HG03139 (cell line): ENCODE data around the gene KCNT1.

Source experiments
- ATAC-seq: cut with Tn5 transposase; IDR thresholded peaks from one replicate; pipeline ENCODE4 v1.9.1; 2021; ENCODE audit not compliant: unreplicated experiment

Gene KCNT1

DNA sequence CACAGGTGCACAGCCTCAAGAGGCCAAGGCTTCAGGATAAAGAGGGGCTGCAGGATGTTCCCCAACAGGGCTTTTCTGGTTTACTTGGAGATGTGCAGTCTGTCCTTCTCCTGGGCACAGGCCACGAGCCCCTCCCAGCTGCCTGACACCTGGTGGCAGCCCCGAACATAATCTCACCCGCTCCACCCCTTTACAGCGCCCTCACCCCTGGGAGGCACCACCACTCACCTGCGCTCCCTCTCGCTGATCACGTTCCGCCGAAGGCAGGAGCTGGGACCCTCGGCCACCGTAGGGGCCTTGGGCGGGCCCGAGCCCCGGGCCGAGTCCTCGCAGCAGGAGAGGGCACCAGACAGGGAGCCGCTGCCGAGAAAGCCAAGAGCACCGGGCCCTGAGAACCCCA, 3.2 kb upstream of the KCNT1 start:
- no peak for ATAC-seq

DNA sequence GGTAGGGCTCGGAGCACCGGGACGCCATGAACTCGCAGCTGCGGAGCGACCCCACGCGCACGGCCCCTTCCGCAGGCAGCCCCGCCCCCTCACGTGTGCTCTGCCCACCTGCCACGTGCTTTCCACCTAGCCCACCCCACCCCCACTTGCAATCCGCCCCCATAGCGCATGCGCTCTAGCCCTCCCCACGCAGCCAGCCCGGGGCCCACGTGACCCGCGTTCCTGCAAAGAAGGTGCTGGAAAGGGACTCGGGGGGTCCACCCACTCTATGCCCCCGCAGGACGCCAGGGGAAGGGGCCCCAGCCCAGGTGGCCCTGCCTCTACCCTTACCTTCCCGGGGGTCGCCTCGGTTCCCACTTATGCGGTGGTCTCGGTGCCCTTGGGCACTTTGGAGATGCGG, 2.5 kb upstream of the KCNT1 start, which contains the start of gene SOHLH1:
TSS of gene SOHLH1 (minus strand) at position 42 of the 400 bp plus-strand sequence. CDS start at position 28, 14 bp downstream.
- no peak for ATAC-seq

DNA sequence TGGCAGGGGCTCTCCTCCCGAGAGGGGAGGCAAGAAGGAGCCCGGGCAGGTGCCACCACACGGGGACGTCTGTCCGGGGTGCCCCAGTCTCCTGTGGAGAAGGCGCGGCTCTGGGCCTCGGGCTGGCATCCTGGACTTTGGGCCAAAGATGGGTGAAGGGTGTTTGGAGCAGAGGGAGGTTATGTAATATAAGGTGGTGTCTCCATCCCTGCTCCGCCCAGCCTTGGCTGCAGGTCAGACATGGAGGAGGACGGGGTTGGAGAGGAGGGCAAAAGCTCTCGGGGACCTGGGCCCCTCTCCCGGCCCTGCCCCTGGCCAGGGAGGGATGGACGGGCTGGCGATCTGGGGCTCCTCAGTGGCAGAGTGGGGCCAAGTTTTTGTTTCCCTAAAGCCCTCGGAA, 1.5 kb upstream of the KCNT1 start:
- no peak for ATAC-seq

DNA sequence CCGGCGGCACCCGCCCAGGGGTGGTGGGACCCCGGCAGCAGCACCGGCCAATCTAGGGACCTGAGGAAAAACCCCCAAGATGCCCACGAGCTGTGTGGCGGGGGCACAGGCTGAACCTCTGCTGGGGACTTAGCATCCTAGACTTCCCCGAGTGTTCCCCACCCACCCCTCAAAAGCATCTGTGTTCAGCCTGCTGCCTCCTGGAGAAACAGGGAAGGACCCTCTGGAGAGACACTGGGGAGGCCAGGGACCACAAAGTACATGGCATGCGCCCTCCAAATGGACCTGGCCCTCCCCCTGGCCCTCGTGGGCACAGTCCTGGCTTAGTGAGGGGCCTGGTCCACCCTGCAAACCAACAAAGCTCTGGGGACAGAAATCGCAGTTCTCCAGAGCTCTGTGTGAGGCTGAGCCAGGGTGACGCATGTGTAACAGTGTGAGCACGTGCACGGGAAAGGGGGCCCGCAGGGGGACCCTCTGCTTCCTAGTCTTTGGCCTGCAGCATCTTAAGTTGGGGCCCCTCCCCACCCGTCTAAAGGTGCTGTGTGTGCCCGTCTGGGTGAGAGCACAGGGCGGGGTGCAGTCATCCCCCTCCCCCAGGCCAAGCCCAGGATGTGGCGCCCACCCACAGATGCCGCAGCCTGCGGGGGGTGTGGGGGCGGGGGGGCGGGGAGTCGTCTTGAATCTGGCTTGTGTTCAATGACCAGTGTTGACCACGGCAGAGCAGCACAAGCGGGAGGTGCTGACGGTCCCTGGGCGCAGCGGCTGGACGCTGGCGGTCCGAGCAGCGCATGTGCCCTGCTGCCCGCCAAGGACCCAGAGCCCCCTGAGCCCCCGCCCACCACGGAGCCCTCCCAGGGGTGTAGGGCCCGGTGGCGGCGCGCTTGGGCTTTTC, 672 bp upstream of the KCNT1 start:
- no peak for ATAC-seq

DNA sequence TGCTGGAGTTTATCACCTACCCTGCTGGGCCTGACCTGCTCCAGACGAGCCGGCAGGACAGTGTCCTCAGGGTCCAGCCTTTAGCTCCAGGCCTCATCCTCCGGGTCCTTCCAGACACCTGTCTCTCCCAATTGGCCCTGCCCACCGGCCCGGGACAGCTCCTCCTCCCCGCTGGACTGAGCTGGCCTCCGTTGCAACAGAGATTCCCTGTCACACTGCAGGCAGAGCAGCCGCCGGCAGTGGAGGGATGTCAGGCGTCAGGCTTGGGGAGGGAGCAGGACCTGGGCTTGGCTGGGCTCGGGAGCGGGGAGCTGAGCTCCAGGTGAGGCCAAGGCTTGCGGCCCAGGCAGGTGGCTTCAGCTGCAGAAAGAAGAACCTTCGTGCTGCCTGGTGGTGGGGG, 1.7 kb downstream of the KCNT1 start:
- ATAC-seq = no peak

DNA sequence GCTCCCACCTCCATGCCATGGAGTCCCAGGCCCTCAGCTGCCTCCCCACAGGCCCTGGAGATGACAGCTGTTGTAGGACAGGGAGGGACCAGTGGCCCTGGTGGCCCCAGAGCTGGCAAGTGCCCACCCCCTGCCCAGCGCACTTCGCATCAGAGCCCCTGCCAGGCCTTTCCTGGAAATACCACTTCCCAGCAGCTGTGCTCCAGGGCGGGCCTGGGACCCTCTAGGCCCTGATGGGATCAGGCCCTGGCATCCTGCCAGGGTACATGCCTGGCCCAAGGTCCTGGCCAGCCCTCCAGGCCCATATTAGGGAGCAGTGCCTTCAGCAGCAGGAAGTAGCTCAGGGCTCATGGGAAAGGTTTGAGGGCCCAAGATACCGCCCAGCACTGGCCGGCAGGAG, 2.5 kb downstream of the KCNT1 start:
- no peak for ATAC-seq

DNA sequence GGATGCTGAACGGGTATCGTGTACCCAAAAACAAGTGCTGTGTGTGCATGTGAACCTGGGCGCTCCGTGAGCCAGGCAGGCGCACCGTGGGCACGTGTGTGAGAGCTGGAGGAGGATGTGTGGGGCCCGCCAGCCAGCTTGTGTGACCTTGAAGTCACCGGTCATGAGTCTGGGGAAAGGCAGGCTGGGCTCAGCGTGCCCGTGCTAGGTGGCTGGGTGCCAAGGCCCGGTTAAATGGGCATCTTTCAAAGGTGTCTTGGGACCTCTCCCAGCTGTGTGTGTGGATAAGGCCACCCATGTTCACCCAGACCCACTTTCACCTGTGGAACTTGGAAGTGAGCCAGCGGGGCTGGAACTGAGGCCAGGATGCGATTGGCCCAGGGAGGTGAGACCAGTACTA, 3.4 kb downstream of the KCNT1 start:
- ATAC-seq = no peak

DNA sequence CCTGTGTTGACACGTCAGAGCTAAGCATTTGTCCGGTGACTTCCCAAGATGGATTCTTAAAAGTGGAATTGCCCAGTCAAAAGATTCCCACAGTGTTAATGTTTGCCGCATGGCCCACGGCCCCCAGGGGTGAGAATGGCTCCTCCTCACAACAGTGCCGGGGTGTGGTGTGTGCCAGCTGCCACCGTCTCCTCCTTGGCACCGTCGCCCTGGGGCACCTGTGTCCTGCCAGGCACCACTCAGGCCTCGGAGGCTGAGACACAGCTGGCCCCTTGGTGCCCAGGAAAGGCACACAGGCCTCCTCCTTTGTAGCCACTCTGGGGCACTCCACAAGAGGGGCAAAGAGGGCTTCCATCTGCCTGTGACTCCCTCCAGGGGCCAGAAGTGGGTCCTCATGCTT, 4.3 kb downstream of the KCNT1 start:
- no peak for ATAC-seq

DNA sequence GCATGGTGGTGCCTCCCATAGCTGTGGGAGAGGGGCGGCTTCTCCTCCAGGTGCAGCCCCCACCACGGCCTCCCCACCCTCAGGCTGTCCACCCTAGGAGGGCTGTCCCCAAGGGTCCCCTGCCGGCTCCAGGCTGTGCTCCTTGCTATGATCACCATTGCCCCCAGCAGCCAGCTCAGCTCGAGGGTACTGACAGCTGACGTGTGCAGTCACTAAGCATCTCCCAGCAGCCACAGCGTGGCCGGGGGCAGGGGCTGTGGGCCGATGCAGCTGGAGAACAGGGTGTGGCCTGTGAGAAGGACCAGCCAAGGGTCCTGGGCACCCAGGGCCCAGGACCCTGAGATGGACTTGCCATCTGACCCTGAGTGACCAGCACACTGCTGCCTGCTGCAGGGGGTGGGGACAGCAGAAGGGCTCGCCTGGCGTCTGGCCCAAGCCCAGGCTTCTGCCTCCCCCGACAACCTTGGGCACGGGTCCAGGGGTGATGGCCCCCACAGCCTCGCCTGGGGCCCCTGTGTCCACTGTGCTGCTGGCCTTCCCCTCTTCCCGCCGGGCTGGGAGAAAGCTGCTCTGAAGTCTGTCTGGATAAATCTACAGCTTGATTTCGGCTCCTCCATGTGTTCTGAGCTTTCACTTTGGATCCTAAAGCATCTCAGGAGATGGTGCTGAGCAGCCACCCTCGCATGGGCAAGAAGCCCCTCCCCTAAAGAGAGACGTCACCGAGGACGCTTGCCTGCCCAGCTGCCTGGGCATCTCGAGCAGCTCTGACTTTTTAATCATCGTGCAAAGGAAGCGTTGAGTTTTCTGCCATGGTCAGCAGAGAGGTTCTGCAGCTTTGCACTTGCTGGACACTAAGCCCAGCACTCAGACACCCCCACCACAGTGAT, 5.5 kb downstream of the KCNT1 start:
- no peak for ATAC-seq

DNA sequence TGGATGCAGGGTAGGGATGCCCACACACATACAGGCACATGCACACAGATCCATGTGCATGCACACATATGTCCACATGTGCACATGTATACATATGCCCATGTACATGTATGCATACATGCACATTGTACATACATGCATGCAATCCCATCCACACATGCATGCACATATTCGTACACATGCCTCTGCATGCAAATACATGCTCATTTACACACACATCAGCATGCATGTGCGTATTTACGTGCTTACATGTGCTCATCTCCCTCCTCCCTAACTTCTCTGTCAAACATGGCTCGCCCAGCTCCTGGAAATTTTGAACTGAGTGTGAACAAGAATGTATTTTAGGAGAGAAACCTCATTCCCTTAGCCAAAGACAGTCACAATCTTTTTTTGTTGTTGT, 6.2 kb downstream of the KCNT1 start:
- ATAC-seq = no peak

DNA sequence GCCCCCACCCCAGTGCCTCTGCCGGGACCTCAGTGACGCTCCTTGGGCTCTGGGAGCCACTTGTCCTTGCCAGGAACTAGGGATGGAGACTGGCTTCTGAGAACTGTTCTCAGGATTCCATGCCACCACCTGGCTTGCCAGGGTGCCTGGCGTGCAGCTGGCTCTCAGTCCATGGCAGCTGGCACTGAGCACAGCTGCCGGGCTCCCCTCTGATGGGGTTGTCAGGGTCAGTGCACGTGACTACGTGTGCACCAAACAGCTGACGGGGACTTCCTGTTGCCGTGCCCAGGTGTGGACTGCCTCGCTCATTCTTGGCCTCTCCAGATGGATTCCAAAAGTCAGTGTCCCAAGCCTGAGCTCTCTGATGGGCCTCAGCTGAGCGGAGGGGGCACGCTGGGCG, 9.4 kb downstream of the KCNT1 start:
- no peak for ATAC-seq

DNA sequence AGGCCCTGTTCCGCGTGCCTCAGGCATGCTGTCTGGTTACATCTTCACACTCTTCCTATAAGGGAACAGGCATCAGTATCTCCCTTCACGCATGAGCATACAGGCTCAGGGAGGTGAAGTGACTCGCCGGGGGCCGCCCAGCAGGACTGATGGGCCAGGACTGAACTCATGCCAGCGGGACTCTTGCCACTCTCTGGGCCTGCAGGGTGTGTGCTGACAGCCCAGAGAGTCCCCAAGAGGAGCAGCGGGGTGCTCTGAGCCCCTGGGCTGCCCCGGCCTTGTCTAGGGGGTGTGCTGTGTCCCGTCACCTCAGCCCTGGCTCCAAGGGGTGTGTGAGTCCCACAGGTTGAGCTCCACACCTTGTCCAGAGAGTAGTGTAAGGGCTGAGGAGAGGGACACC, 9.9 kb downstream of the KCNT1 start:
- no peak for ATAC-seq

DNA sequence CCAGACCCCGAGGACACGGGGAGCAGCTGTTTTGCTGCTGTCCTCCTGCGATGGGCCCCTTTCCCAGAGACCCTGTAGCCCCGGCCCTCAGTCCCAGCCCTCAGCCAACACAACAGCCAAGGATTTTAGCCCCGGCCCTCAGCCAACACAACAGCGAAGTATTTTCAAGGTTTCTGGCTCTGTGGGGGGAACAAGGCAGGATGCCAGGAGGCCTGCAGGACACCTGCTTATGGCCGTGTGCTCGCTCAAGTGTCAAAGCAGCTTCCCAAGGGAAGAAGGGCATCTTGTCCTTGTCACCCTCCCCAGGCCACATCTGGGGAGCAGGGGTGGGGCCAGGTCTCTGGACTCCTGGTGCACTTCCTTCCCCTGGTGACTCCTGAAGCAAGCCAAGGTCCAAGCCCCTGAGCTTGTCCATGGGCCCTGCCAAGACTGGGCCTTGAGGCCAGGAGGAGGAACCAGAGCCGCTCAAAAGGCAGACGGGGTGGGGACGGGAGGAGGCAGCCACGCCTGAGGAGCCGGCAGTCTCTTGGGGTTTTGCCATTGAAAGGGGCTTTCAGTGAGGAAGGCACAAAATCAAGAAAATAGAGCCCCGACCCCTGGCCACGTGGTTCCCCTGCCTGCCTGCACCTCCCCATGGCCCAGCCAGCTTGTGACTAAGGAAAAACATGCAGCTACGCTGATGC, 10.8 kb downstream of the KCNT1 start:
- ATAC-seq = no peak

DNA sequence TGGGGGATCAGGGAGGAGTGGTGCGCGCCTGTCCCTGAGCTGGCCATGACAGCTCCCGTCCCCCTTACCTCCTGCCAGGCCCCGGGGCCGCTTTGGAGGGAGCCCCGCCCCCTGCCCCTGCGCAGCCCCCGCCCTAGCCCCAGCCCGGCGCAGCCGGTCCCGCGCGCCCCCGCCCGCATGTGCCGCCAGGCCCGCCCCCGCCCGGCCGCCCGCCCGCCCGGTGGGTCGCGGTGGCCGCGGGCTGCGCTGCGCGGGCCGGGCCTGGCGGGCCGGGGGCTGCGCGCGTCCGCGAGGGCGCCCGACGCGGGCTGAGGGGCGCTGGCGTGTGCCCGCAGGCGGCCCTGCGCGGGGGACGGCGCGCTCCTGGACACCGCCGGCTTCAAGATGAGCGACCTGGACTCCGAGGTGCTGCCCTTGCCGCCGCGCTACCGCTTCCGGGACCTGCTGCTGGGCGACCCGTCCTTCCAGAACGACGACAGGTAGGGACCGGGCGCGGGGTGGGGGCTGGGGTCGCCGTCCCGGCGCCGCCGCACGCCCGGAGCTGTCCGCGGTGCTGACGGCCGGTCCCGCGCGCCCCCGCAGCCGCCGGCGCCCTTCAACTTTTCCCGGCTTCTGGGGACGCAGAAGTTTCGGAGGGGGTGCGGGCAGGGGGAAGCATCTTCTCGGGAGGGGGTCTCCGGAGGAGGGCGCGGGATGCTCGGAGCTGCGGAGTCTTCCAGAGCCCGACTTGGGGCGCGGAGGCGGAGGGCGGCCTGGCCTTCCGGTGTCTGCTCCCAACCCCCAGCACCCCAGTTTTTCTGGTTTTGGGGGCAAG, 12.5 kb downstream of the KCNT1 start:
- ATAC-seq = no peak

DNA sequence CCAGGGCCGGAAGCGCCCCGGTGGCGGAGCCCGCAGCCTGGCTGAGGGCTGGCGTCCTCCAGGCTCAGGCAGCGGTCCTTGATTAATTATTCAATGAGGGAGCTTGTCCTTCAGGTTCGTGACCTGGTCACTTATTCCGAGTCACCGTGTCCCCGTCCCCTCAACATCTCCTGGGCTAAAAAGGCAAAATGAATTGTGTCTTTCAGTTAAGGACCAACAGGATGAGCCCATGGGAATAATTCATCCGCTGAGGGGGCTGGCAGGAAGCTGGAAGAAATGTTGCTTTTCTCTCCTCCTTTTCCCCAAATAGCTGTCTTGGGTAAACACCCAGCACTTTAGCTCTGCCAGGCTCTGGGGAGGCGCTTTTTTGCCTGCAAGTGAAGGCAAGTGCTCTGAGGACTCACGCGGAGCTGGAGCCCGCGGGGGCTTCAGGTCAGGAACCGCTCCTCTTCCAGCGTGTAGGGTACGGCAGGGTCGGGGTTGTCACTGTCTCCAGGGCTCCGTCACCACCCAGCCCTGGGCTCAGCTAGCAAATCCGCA, 13.1 kb downstream of the KCNT1 start:
- no peak for ATAC-seq

DNA sequence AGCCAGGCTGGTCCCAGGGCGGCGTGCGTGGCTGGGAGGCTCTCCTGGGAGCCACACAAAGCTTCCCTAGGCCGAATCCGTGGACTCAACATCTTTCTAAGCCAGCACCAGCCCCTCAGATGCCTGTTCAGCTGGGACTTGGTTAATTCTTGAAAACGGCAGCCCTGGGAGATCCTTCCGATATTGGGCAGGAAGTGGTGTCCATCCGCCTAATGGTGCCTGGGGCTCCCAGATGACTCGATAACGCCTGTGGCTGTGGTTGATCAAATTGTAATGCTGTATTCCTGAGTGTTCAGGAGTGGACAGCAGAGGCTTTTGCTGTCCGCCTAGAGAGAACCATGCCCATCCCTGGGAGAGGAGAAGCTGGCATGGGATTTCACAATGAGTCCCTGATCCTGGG, 14.1 kb downstream of the KCNT1 start:
- no peak for ATAC-seq

DNA sequence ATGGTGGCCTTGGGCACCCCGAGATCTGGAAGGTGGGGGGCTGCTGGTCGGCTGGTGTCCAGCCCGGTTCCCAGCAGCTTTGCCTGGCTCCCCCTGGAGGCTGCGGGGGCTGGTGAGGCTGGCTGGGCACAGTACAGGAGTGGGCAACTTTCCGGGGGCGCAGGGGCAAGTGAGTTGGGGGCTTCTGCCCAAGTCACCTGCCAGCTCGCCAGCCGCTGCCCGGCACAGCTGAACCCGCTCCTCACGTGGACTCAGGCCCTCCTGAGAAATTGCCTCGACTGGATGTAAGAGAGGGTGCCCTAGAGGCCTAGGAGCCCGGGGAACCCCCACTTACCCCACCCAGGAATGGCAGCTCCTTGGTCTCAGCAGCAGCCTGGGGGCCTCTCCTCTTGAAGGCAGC, 15.4 kb downstream of the KCNT1 start:
- no peak for ATAC-seq

DNA sequence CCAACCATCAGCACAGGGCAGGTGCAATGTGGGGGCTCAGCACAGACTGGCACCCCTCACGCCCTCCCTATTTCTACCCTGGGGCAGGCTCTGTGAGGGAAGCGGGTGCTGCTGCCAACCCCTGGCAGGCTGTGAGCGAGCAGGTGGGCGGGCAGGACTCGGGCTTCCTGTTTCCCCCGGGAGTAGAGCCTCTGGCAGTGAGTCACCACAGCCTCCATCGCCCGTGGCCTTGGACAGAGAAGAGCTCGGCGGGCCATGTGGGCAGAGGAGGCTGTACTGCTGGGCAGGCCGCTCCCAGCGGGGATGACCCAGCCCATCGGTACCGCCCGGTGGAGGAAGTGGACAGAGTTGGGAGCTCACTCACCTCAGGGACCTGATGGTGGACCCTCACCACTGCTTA, 16.6 kb downstream of the KCNT1 start:
- ATAC-seq = no peak

DNA sequence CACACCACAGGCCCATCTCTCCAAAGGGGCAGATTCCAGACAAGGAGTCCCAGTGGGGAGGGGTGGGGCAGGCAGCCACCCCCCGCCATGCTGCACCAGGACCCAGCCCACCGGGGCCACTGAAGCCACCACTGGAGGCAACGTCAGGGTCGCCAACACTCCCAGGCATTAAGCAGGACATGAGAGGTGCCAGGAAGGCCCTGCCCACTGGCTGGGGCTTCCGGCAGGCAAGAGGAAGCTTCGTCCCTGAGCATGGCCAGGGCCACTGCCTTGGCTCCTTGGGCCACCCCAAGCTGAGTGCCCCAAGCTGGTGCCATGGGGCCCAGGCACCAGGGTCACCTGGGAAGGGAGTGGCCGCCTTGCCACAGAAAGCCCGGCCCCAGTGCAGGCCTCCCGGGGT, 17.5 kb downstream of the KCNT1 start:
- ATAC-seq = no peak

DNA sequence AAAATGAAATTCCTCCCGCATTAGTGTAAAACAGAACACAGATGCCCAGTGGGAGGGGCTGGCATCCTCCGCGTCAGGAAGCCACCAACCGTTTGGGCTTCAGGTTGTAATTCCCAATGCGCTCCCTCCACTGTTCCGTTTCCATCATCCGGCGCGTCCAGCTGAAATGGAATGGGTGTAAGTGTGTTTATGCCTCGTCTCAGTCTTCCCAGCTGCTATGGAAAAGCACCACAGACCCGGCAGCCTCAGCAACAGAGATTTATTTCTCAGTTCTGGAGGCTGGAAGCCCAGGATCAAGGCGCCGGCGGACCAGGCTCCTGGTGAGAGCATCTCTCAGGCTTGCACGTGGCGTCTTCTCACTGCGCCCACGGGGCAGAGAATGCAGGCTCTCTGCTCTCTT, 20.4 kb downstream of the KCNT1 start:
- no peak for ATAC-seq
